GM12801 (cell line): ENCODE results near the gene SRSF9.

Experiments used
- CTCF ChIP-seq: IDR thresholded peaks from one replicate; pipeline ENCODE4 v1.5.1; 2011; ENCODE audit warnings: control low read depth; ENCODE audit not compliant: insufficient read length; ENCODE audit errors: extremely low read depth

The SRSF9 gene

DNA sequence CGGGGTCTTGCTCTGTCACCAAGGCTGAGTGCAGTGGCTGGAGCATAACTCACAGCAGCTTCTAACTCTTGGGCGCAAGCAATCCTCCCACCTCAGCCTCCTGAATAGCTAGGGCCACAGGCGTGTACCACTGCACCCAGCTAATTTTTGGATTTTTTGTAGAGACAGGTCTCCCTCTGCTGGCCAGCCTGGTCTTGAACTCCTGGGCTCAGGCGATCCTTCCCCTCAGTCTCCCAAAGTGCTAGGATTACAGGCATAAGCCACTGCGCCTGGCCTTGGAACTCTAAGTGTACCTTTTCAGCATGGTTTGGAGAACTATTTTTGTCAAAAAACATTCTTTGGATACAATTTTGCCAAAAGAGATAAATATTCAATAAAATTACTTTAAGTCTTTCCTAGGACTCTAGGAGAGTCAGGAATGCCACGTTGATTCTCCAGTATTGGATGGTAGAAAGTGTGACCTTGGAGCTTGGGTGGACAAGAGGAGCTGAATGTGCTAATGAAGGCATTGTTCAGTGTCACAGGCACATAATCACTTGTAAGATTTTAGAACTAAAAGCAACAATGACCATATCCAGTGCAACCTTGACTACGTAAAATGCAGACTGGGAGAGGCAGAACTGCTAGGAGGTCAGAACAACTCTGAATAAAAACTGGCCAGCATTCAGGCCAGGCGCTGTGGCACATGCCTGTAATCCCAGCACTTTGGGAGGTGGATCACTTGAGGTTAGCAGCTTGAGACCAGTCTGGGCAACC lies 2.8 kb downstream of the SRSF9 start:
- TF ChIP-seq CTCF, result no peak

- no peak for TF ChIP-seq CTCF
Observed at GRCh38 chr12:120465756-120466155, 3.8 kb downstream of the SRSF9 start.

DNA sequence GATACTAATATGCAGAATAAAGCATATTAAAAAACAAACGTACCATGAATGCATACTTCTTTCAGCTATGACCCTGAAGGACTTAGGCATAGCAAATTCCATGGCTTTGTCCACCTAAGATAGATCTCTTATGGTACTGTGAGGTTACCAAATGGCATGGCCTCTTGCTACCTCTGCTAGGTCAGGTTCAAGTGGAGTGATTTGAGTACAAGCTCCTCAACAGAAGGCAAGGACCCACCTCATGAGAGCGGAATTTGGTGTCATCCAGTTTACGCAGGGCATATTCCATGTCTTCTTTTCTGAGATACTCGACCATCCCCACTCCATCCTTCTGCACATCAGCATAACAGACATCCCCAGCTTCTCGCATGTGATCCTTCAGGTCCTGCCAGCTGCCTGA lies 5.8 kb downstream of the SRSF9 start:
- no peak for TF ChIP-seq CTCF

DNA sequence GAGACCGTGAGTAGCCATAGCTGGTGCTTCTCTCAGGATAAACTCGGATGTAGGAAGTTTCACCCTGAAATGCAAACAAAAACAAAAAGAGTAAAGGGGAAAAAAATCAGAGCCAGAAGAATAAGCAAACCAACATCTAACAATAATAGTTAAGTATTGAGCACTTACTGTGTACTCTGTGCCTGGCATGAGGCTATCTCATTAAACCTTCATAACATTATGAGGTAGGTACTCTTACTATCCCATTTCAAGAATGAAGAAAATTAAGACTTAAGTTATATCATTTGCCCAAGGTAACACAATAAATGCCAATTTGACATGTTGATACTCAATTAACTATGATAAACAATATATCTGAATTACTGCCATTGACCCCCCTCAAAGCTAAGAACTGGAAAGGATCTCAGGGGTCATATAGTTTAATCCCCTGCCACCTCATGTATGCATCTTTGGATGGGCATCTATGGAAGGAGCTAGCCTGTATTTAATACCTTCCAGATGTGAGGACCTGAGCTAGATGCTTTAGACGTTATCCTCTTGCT lies 7.4 kb downstream of the SRSF9 start:
- no peak for TF ChIP-seq CTCF

DNA sequence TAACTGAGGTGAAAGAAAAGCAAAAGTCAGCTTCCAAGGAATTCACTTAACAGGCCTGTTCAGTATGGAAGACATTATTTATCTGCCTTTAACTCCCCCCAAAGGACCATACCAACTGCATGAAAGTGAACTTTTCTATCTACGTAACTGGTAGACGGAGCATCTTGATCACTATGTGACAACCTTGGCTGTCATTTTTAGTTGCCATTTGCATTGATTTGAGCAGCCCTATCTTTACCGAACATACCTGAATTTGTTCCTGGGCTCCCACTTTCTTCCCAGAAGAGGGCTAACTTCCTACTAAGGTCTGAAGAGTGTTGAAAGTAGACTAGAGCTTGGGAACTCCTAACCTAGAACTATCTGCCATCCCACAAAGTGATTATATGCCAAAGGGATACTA lies 9.4 kb downstream of the SRSF9 start:
- no peak for TF ChIP-seq CTCF

DNA sequence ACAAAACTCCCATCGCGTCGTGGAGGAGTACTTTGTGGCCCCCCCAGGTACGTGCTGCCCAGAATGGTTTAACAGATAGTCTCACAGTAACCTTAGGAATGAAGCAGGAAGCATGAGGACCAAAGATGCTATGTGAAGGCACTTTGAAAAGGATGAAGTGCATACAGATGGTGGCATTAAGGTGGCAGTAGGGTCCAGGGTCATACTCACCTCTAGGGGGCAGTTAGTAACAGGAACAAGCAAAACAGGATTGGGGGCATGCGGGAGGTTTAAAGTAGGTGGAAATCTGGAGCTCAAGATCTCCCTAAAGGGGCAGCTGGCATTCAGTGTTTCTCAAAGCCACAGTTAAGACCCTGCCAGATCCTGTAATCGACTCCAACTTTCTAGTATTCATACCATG lies 12.4 kb downstream of the SRSF9 start:
- TF ChIP-seq CTCF, result no peak

- TF ChIP-seq CTCF, result no peak
Observed at GRCh38 chr12:120455302-120455701, 14.2 kb downstream of the SRSF9 start.
